ENCODE data around the gene PRKG2. TPM values are rescaled to one million over a fixed set of nuclear protein-coding genes. Genes with fewer than 3 reads are reported as not detected.

Gene PRKG2
- total RNA-seq, 4 donors from 2014 or later = 0.91 to 6.5 (median 2.8) TPM

DNA sequence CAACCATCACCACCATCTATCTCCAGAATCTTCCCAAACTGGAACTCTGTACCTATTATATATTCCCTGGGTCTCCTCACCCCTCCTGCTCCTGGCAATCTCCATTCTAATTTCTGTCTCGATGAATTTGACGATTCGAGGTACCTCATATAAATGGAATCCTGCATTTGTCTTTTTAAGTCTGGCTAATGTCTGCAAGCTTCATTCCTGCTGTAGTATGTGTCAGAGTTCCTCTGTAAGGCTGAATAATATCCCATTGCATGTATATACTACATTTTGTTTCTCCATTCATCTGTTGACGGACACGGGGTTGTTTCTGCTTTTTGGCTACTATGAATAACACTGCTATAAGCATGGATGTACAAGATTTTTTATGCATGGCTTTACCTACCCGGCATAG is 19.5 kb downstream of the PRKG2 start:
- Histone ChIP-seq H3K27me3 (no peaks in the 10 kb centered on the region), H3K27ac (no peak overlapping the region), H3K4me1 (no peaks in the 10 kb centered on the region), H3K4me3 (no peak overlapping the region), H3K9me3 (no peaks in the 10 kb centered on the region), H3K36me3 (no peaks in the 10 kb centered on the region)
- intact Hi-C loops (cut with DNase I) = no loop called here
- DNase-seq = no peak
- WGBS, 2 donors = 80 to 88% methylated on average over 6 of the region's 6 CpGs
- TF ChIP-seq, protein P1, sequence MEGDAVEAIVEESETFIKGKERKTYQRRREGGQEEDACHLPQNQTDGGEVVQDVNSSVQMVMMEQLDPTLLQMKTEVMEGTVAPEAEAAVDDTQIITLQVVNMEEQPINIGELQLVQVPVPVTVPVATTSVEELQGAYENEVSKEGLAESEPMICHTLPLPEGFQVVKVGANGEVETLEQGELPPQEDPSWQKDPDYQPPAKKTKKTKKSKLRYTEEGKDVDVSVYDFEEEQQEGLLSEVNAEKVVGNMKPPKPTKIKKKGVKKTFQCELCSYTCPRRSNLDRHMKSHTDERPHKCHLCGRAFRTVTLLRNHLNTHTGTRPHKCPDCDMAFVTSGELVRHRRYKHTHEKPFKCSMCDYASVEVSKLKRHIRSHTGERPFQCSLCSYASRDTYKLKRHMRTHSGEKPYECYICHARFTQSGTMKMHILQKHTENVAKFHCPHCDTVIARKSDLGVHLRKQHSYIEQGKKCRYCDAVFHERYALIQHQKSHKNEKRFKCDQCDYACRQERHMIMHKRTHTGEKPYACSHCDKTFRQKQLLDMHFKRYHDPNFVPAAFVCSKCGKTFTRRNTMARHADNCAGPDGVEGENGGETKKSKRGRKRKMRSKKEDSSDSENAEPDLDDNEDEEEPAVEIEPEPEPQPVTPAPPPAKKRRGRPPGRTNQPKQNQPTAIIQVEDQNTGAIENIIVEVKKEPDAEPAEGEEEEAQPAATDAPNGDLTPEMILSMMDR (IDR thresholded peaks at IDR 0.05) = no peak
- TF ChIP-seq POLR2A (IDR thresholded peaks at IDR 0.05) = no peak

DNA sequence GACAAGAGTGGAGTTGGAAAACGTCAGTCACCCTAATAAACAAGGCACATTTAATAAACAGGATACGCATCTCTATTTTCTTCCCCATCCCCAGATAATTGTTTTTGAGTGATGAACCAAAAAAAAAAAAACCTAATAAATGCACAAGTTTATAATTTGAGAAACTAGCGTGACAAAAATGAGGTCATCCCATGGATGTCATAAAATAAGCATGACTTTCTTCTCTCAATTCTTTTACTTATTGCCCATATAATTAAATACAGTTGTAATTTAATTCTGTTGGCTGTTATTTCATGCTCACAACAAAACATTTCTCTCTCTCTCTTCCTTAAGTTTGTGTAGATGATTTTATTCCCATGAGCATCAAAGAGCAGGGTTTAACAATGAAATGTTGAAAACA is 20.7 kb downstream of the PRKG2 start:
- 75 to 81% methylated on average over 3 of the region's 3 CpGs for WGBS, 2 donors
- Histone ChIP-seq H3K27me3 (no peaks in the 10 kb centered on the region), H3K27ac (no peak overlapping the region), H3K4me1 (no peaks in the 10 kb centered on the region), H3K9me3 (no peaks in the 10 kb centered on the region), H3K36me3 (no peaks in the 10 kb centered on the region), H3K4me3 (no peak overlapping the region)
- TF ChIP-seq, protein P1 (IDR thresholded peaks at IDR 0.05) = no peak
- no peak for TF ChIP-seq POLR2A (IDR thresholded peaks at IDR 0.05)
- intact Hi-C loops (cut with DNase I) = no loop called here
- DNase-seq = no peak

DNA sequence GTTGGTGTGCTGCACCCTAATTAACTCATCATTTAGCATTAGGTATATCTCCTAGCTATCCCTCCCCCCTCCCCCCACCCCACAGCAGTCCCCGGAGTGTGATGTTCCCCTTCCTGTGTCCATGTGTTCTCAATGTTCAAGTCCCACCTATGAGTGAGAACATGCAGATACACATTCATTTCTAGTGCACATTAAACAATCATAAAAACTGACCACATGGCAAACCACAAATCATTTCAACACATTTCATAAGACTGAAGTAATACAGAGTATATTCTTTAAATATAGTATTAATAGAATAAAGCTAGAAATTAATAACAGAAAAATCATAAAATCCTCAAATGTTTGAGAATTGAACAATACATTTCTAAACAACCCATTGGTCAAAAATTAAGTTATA is 34.1 kb downstream of the PRKG2 start:
- H3K27ac ChIP-seq = no peak overlapping the region
- no peaks in the 10 kb centered on the region for H3K4me1 ChIP-seq
- H3K9me3 ChIP-seq = no peaks in the 10 kb centered on the region
- H3K4me3 ChIP-seq = no peak overlapping the region
- intact Hi-C loops (cut with DNase I) = no loop called here
- no peak for DNase-seq
- H3K36me3 ChIP-seq = no peaks in the 10 kb centered on the region
- 33 to 40% methylated on average over 1 of the region's 1 CpG for WGBS, 2 donors
- H3K27me3 ChIP-seq = no peaks in the 10 kb centered on the region
- TF ChIP-seq, protein P1 (IDR thresholded peaks at IDR 0.05) = no peak
- TF ChIP-seq POLR2A (IDR thresholded peaks at IDR 0.05) = no peak

DNA sequence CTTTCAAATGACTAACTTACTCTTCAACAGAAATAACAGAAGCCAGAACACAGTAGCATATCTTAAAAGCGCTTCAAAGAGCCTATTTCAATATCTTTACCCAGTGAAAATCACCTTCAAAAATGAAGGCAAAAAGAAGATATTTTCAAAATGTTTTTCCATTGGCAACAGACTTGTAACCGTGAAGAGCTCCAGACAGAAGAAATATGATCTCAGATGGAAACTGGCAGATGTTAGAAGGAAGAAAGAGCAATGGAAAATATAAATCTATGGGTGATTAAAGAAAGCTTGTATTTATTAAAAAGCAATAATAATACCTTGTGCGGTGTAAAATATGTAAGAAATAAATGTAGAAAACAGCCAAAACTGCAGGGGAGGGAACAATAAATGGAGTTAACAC is 35.7 kb downstream of the PRKG2 start:
- Histone ChIP-seq H3K27me3 (no peaks in the 10 kb centered on the region), H3K9me3 (no peaks in the 10 kb centered on the region), H3K4me1 (no peaks in the 10 kb centered on the region), H3K27ac (no peak overlapping the region), H3K4me3 (no peak overlapping the region), H3K36me3 (no peaks in the 10 kb centered on the region)
- 76 to 79% methylated on average over 3 of the region's 3 CpGs for WGBS, 2 donors
- no peak for DNase-seq
- no peak for TF ChIP-seq POLR2A (IDR thresholded peaks at IDR 0.05)
- TF ChIP-seq, protein P1 (IDR thresholded peaks at IDR 0.05) = no peak
- intact Hi-C loops (cut with DNase I) = no loop called here

DNA sequence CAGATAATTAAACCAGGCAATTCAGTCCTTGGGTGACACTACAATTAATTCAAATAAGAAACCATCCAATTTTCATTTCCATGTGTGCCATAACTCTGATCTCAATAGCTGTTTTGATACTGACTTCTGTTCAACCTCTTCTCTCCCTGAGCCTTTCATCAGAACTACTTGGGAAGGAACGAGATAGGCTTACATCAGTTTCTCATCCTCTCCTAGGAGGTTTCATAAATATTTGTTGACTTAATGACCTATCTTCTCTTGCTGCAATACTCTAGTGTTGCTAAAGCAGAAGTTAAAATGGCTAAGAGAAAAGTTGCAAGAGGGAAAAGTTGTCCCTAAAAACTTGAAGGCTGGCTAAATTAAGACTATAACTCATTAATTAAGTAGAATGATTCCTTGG is 41.8 kb downstream of the PRKG2 start:
- H3K4me3 ChIP-seq = no peak overlapping the region
- no peaks in the 10 kb centered on the region for H3K36me3 ChIP-seq
- intact Hi-C loops (cut with DNase I) = no loop called here
- no peaks in the 10 kb centered on the region for H3K9me3 ChIP-seq
- TF ChIP-seq, protein P1 (IDR thresholded peaks at IDR 0.05) = no peak
- TF ChIP-seq POLR2A (IDR thresholded peaks at IDR 0.05) = no peak
- H3K27ac ChIP-seq = no peak overlapping the region
- 58% methylated on average over 1 of the region's 1 CpG for WGBS, 2 donors
- H3K27me3 ChIP-seq = no peaks in the 10 kb centered on the region
- no peaks in the 10 kb centered on the region for H3K4me1 ChIP-seq
- no peak for DNase-seq

Measured in esophagus squamous epithelium (tissue), 5 donors.